Measurements from ENCODE around the gene FAM107A. TPM values are rescaled to one million over a fixed set of nuclear protein-coding genes. Genes with fewer than 3 reads are reported as not detected.
A peak's percentile ranks its signal among the peaks of the same experiment; 100 is the strongest.

FAM107A gene
- total and polyA plus RNA-seq, 2 experiments from 2014 or later: 1.0 to 1.1 TPM

GRCh38 chr3:58530354-58530865 lies 46.8 kb downstream of the FAM107A start:
- no peak overlapping the region for H3K4me3 Mint-ChIP-seq

DNA sequence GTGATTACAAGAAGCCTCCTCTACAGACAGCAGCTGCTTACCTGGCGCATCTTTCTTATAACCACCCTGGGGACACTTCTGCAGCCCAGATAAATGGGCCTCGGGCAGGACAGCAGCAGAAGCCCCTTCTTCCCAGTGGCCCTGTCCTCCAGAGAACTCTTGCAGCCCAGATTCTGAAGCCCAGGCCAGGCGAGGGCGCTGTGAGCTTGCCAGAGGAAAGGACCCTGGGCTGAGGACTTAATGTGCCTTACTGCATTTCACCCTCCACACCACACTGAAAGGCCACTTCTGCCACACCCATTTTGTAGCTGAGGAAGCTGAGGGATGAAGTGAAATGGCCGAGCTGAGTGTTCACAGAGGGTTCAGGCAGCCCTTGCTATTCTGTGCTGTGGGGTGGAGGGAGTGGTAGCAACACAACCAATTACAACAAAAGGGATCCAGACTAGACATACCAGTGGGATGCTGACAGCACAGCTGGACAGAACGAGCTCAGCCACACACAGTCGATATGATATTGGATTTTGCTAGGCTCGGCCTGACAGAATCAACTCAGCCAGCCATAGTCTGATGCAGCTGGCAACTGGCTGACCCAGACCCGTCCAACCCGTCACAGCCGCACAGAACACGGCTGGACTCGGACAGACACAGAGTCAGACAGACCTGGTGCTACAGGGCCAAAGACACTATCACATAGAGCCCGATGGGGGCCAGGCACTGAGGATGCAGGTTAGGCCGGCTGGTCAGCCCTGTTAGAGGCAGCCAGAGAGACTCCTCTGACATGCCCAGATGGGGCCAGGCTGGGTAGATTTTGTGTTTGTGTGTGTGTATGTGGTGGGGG lies 47.5 kb downstream of the FAM107A start:
- Mint-ChIP-seq H3K36me3 (ENCODE audit: low read depth) (no peaks in the 10 kb centered on the region), H3K4me3 (no peak overlapping the region), H3K4me1 (peaks cover 11% of the 10 kb centered on the region), H3K27me3 (ENCODE audit: insufficient read depth, low read depth, poor library complexity) (peaks cover 15% of the 10 kb centered on the region), H3K27ac (peak overlapping the region; percentile 31; the same call in 1 of the 2 replicates), H3K9me3 (peaks cover 2% of the 10 kb centered on the region; the same call in 1 of the 3 replicates)
- DNase-seq (ENCODE audit: low spot score) (peak; percentile 90), ATAC-seq (peak; percentile 88)
- Histone ChIP-seq H3K4me3 (no peak overlapping the region), H3K79me2 (replicated peaks; ENCODE audit: insufficient read depth) (no peaks in the 10 kb centered on the region), H4K20me1 (replicated peaks; ENCODE audit: insufficient read depth) (no peaks in the 10 kb centered on the region), H3F3A (replicated peaks; ENCODE audit: low read depth) (no peaks in the 10 kb centered on the region), H3K9me2 (ENCODE audit: insufficient read depth) (no peaks in the 10 kb centered on the region), H3K4me2 (no peak overlapping the region), H3K27ac (ENCODE audit: low read depth) (no peak overlapping the region), H3K27me3 (ENCODE audit: insufficient read depth) (no peaks in the 10 kb centered on the region), H3K36me3 (ENCODE audit: insufficient read depth) (no peaks in the 10 kb centered on the region), H3K4me1 (ENCODE audit: insufficient read depth) (no peaks in the 10 kb centered on the region; the same call in 1 of the 2 replicates), H2AFZ (no peak overlapping the region; the same call in 1 of the 2 replicates)
- TF ChIP-seq, protein P1, sequence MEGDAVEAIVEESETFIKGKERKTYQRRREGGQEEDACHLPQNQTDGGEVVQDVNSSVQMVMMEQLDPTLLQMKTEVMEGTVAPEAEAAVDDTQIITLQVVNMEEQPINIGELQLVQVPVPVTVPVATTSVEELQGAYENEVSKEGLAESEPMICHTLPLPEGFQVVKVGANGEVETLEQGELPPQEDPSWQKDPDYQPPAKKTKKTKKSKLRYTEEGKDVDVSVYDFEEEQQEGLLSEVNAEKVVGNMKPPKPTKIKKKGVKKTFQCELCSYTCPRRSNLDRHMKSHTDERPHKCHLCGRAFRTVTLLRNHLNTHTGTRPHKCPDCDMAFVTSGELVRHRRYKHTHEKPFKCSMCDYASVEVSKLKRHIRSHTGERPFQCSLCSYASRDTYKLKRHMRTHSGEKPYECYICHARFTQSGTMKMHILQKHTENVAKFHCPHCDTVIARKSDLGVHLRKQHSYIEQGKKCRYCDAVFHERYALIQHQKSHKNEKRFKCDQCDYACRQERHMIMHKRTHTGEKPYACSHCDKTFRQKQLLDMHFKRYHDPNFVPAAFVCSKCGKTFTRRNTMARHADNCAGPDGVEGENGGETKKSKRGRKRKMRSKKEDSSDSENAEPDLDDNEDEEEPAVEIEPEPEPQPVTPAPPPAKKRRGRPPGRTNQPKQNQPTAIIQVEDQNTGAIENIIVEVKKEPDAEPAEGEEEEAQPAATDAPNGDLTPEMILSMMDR (conservative IDR thresholded peaks at IDR 0.05; ENCODE audit: low read depth in 2 of 2): peak; percentile 77 to 97

More at GRCh38 chr3:58530354-58530865, 46.8 kb downstream of the FAM107A start:
- Histone ChIP-seq H3K4me1 (ENCODE audit: insufficient read depth) (no peaks in the 10 kb centered on the region; the same call in 1 of the 2 replicates), H3K4me2 (no peak overlapping the region), H3K36me3 (ENCODE audit: insufficient read depth) (no peaks in the 10 kb centered on the region), H2AFZ (no peak overlapping the region; the same call in 1 of the 2 replicates), H3F3A (replicated peaks; ENCODE audit: low read depth) (no peaks in the 10 kb centered on the region), H3K4me3 (no peak overlapping the region), H3K79me2 (replicated peaks; ENCODE audit: insufficient read depth) (no peaks in the 10 kb centered on the region), H3K9me2 (ENCODE audit: insufficient read depth) (no peaks in the 10 kb centered on the region), H3K27me3 (ENCODE audit: insufficient read depth) (no peaks in the 10 kb centered on the region), H4K20me1 (replicated peaks; ENCODE audit: insufficient read depth) (no peaks in the 10 kb centered on the region), H3K27ac (ENCODE audit: low read depth) (no peak overlapping the region)
- Mint-ChIP-seq H3K4me1 (peaks cover 11% of the 10 kb centered on the region), H3K36me3 (ENCODE audit: low read depth) (no peaks in the 10 kb centered on the region), H3K9me3 (peaks cover 2% of the 10 kb centered on the region; the same call in 1 of the 3 replicates), H3K27ac (no peak overlapping the region), H3K27me3 (ENCODE audit: insufficient read depth, low read depth, poor library complexity) (peaks cover 15% of the 10 kb centered on the region)
- ATAC-seq (no peak), DNase-seq (ENCODE audit: low spot score) (no peak)
- TF ChIP-seq CREB1 (CRISPR knock-in tag; IDR thresholded peaks at IDR 0.05; ENCODE audit: low read depth) (no peak), POLR2AphosphoS5 (IDR thresholded peaks at IDR 0.05; ENCODE audit: low read depth) (no peak), EZH2 (IDR thresholded peaks at IDR 0.05; ENCODE audit: low read depth, unreplicated experiment) (no peak), ZNF331 (CRISPR knock-in tag; IDR thresholded peaks at IDR 0.05; ENCODE audit: low read depth) (no peak), ETS1 (IDR thresholded peaks at IDR 0.05) (no peak)
- TF ChIP-seq, protein P1 (conservative IDR thresholded peaks at IDR 0.05; ENCODE audit: low read depth in 2 of 2): no peak
